HEK293 (cell line): Measurements from ENCODE around the gene STK40.
A peak's percentile ranks its signal among the peaks of the same experiment; 100 is the strongest.

Experiments
- CTCF ChIA-PET: fragments of 350-600 bp; formaldehyde crosslinking; extraction: SDS; loops from one replicate; lab custom pipeline; 2021; ENCODE audit warnings: antibody characterized with exemption; lab: Yijun Ruan, JAX
- POLR2A ChIA-PET: fragments of 300-600 bp; formaldehyde crosslinking; extraction: SDS; loops from one replicate; lab custom pipeline; 2020; ENCODE audit warnings: antibody characterized with exemption, inconsistent platforms; lab: Yijun Ruan, JAX
- H3K27ac ChIP-seq: fragments of 200-500 bp; sonication (Bioruptor generic); 2 replicates; pipeline ENCODE4 v1.5.1; 2014; ENCODE audit warnings: low read depth, low read length, control low read depth, inconsistent platforms; ENCODE audit errors: extremely low read depth
- H3K36me3 ChIP-seq, 2 experiments: fragments of 200-500 bp in 1 of 2; sonication (Bioruptor generic) in 1 of 2; 1 replicate in 1 of 2; 2 replicates in 1 of 2; pipeline ENCODE4 v1.5.1; 2014 to 2017; ENCODE audit warnings: inconsistent platforms in 2 of 2, low read length in 2 of 2; ENCODE audit not compliant: control insufficient read depth in 2 of 2, insufficient read depth in 1 of 2
- H3K4me1 ChIP-seq: fragments of 200-500 bp; sonication (Bioruptor generic); 2 replicates; pipeline ENCODE4 v1.5.1; 2014; ENCODE audit warnings: mild to moderate bottlenecking, low read length, inconsistent platforms; ENCODE audit not compliant: control insufficient read depth, insufficient read depth
- H3K4me3 ChIP-seq: 2 replicates; pipeline ENCODE4 v1.5.1; 2011; ENCODE audit warnings: low read depth, mild to moderate bottlenecking, control low read depth, low read length, moderate library complexity
- H3K9me3 ChIP-seq: fragments of 200-500 bp; sonication (Bioruptor generic); 2 replicates; pipeline ENCODE4 v1.5.1; 2014; ENCODE audit warnings: low read depth, low read length, inconsistent platforms; ENCODE audit not compliant: control insufficient read depth, insufficient read depth
- HOXD13 ChIP-seq: sonication (generic); formaldehyde crosslinking; IDR thresholded peaks from 2 replicates; pipeline ENCODE4 v1.8.0; 2022; ENCODE audit warnings: missing genetic modification reagents, borderline replicate concordance
- KLF8 ChIP-seq: fragments of 450-650 bp; formaldehyde crosslinking; IDR thresholded peaks from 2 replicates; pipeline ENCODE4 v1.5.1; 2016; ENCODE audit warnings: missing biosample characterization, missing genetic modification characterization
- MEIS1 ChIP-seq: sonication (generic); formaldehyde crosslinking; IDR thresholded peaks from 2 replicates; pipeline ENCODE4 v1.8.1; 2022; ENCODE audit warnings: missing genetic modification reagents, mild to moderate bottlenecking, borderline replicate concordance
- PATZ1 ChIP-seq: fragments of 450-650 bp; formaldehyde crosslinking; IDR thresholded peaks from 2 replicates; pipeline ENCODE4 v1.5.1; 2016; ENCODE audit warnings: missing biosample characterization, missing genetic modification characterization
- PBX3 ChIP-seq: sonication (generic); formaldehyde crosslinking; IDR thresholded peaks from 2 replicates; pipeline ENCODE4 v1.8.1; 2022; ENCODE audit warnings: mild to moderate bottlenecking, moderate library complexity, missing genetic modification reagents
- PRDM6 ChIP-seq: fragments of 450-650 bp; formaldehyde crosslinking; IDR thresholded peaks from 2 replicates; pipeline ENCODE4 v1.5.1; 2017; ENCODE audit warnings: missing biosample characterization, missing genetic modification characterization
- REPIN1 ChIP-seq: fragments of 450-650 bp; formaldehyde crosslinking; IDR thresholded peaks from 2 replicates; pipeline ENCODE4 v1.5.1; 2017; ENCODE audit warnings: missing biosample characterization, missing genetic modification characterization, low read depth
- SP7 ChIP-seq: fragments of 450-650 bp; formaldehyde crosslinking; IDR thresholded peaks from 2 replicates; pipeline ENCODE4 v1.5.1; 2016; ENCODE audit warnings: missing biosample characterization, missing genetic modification characterization
- ZEB2 ChIP-seq: fragments of 450-650 bp; formaldehyde crosslinking; IDR thresholded peaks from 2 replicates; pipeline ENCODE4 v1.5.1; 2016; ENCODE audit warnings: missing biosample characterization, missing genetic modification characterization
- ZFP69B ChIP-seq: fragments of 450-650 bp; formaldehyde crosslinking; IDR thresholded peaks from 2 replicates; pipeline ENCODE4 v1.5.1; 2016; ENCODE audit warnings: missing biosample characterization, missing genetic modification characterization
- ZNF121 ChIP-seq: fragments of 450-650 bp; formaldehyde crosslinking; IDR thresholded peaks from 2 replicates; pipeline ENCODE4 v1.5.1; 2016; ENCODE audit warnings: missing biosample characterization, missing genetic modification characterization
- ZNF184 ChIP-seq: fragments of 450-650 bp; IDR thresholded peaks from 2 replicates; pipeline ENCODE4 v1.5.1; 2018; ENCODE audit warnings: missing biosample characterization, mild to moderate bottlenecking, missing genetic modification characterization
- ZNF214 ChIP-seq: fragments of 450-650 bp; formaldehyde crosslinking; IDR thresholded peaks from 2 replicates; pipeline ENCODE4 v1.5.1; 2017; ENCODE audit warnings: missing biosample characterization, mild to moderate bottlenecking, missing genetic modification characterization, borderline replicate concordance
- ZNF248 ChIP-seq: fragments of 450-650 bp; formaldehyde crosslinking; IDR thresholded peaks from 2 replicates; pipeline ENCODE4 v1.5.1; 2017; ENCODE audit warnings: missing biosample characterization, missing genetic modification characterization
- ZNF398 ChIP-seq: fragments of 450-650 bp; formaldehyde crosslinking; IDR thresholded peaks from 2 replicates; pipeline ENCODE4 v1.5.1; 2017; ENCODE audit warnings: missing biosample characterization, missing genetic modification characterization
- ZNF549 ChIP-seq: fragments of 450-650 bp; IDR thresholded peaks from 2 replicates; pipeline ENCODE4 v1.5.1; 2018; ENCODE audit warnings: missing biosample characterization, missing genetic modification characterization, mild to moderate bottlenecking, inconsistent platforms, moderate library complexity
- ZNF555 ChIP-seq: fragments of 450-650 bp; formaldehyde crosslinking; conservative IDR thresholded peaks from 2 replicates; pipeline ENCODE4 v1.5.1; 2017; ENCODE audit warnings: missing biosample characterization, mild to moderate bottlenecking, missing genetic modification characterization, inconsistent platforms
- ZNF596 ChIP-seq: fragments of 450-650 bp; IDR thresholded peaks from 2 replicates; pipeline ENCODE4 v1.5.0; 2018; ENCODE audit warnings: missing biosample characterization, mild to moderate bottlenecking, missing genetic modification characterization, moderate library complexity
- ZNF600 ChIP-seq: fragments of 450-650 bp; formaldehyde crosslinking; IDR thresholded peaks from 2 replicates; pipeline ENCODE4 v1.5.1; 2016; ENCODE audit warnings: missing biosample characterization, missing genetic modification characterization
- ZNF629 ChIP-seq: fragments of 450-650 bp; formaldehyde crosslinking; IDR thresholded peaks from 2 replicates; pipeline ENCODE4 v1.5.1; 2017; ENCODE audit warnings: missing biosample characterization, missing genetic modification characterization
- ZNF677 ChIP-seq: fragments of 450-650 bp; IDR thresholded peaks from 2 replicates; pipeline ENCODE4 v1.5.0; 2018; ENCODE audit warnings: missing biosample characterization, mild to moderate bottlenecking, missing genetic modification characterization, moderate library complexity
- ZNF843 ChIP-seq: fragments of 450-650 bp; formaldehyde crosslinking; IDR thresholded peaks from 2 replicates; pipeline ENCODE4 v1.5.1; 2016; ENCODE audit warnings: missing biosample characterization, missing genetic modification characterization
- ZSCAN5A ChIP-seq: fragments of 450-650 bp; formaldehyde crosslinking; IDR thresholded peaks from 2 replicates; pipeline ENCODE4 v1.5.1; 2016; ENCODE audit warnings: missing biosample characterization, missing genetic modification characterization
- ZXDB ChIP-seq: fragments of 450-650 bp; formaldehyde crosslinking; IDR thresholded peaks from 2 replicates; pipeline ENCODE4 v1.5.1; 2016; ENCODE audit warnings: missing biosample characterization, missing genetic modification characterization

STK40 gene

GRCh38 chr1:36398370-36398977 lies 12.8 kb upstream of the STK40 start:
- Histone ChIP-seq H3K27ac (no peak overlapping the region), H3K4me3 (no peak overlapping the region)
- CTCF ChIA-PET = interaction anchor here (0.7 to 1.8 kb wide), 4 partner anchors 21 to 1401 kb away, joined by 3 to 7 read pairs (median 5); no protein-coding TSS in a partner anchor
- no peak for TF ChIP-seq ZNF184 (tag by site-specific recombination)
- peak; percentile 65; the same call in 1 of the 2 replicates for TF ChIP-seq ZNF121
- TF ChIP-seq, all 188 proteins: peak for 1
- Histone ChIP-seq H3K9me3 (no peaks in the 10 kb centered on the region), H3K36me3 (peaks cover 0 to 9% of the 10 kb centered on the region in 2 experiments; a peak in 1 of 3 replicates), H3K4me1 (no peaks in the 10 kb centered on the region)
- POLR2A ChIA-PET = interaction anchor here (1.3 to 7.2 kb wide), 3 partner anchors 9 to 13 kb away, joined by 8 to 103 read pairs (median 9); partner anchors contain the start of gene STK40

GRCh38 chr1:36397378-36398230 lies 11.9 kb upstream of the STK40 start, which contains the start of gene LSM10:
LSM10 (minus strand) TSS chr1:36397908; CDS start chr1:36394129, 3,779 bp downstream.
- POLR2A ChIA-PET = interaction anchor here (0.6 to 7.2 kb wide), 10 partner anchors 9 to 248 kb away, joined by 3 to 103 read pairs (median 6); partner anchors contain the start of genes OSCP1, STK40 and TRAPPC3
- Histone ChIP-seq H3K4me1 (no peaks in the 10 kb centered on the region), H3K36me3 (peaks cover under 1 to 18% of the 10 kb centered on the region in 2 experiments; a peak in 2 of 3 replicates), H3K27ac (peak within 1 kb of the TSS; percentile 51; the same call in 1 of the 2 replicates), H3K4me3 (peak within 1 kb of the TSS; percentile 58), H3K9me3 (no peaks in the 10 kb centered on the region)
- CTCF ChIA-PET = interaction anchor here (0.6 to 1.2 kb wide), 8 partner anchors 9 to 244 kb away, joined by 3 to 7 read pairs (median 4); no protein-coding TSS in a partner anchor
- peak; percentile 70 for TF ChIP-seq SP7 (tag by site-specific recombination)
- no peak for TF ChIP-seq PRDM6 (tag by site-specific recombination)
- TF ChIP-seq PATZ1 (tag by site-specific recombination) = peak; percentile 30; the same call in 1 of the 2 replicates
- TF ChIP-seq ZSCAN5A (tag by site-specific recombination) = no peak
- no peak for TF ChIP-seq HOXD13 (CRISPR knock-in tag)
- no peak for TF ChIP-seq ZNF596
- no peak for TF ChIP-seq ZNF214 (tag by site-specific recombination)
- TF ChIP-seq ZNF677 (tag by site-specific recombination) = no peak
- TF ChIP-seq KLF8 (tag by site-specific recombination) = peak; percentile 16; the same call in 1 of the 2 replicates
- TF ChIP-seq ZNF549 (tag by site-specific recombination) = no peak
- TF ChIP-seq ZEB2 (tag by site-specific recombination) = peak; percentile 88
- peak; percentile 95 for TF ChIP-seq ZNF600
- peak; percentile 95 for TF ChIP-seq ZNF629 (tag by site-specific recombination)
- no peak for TF ChIP-seq ZNF398 (tag by site-specific recombination)
- TF ChIP-seq MEIS1 (CRISPR knock-in tag) = no peak
- TF ChIP-seq PBX3 (CRISPR knock-in tag) = no peak; the same call in 1 of the 2 replicates
- TF ChIP-seq ZXDB (tag by site-specific recombination) = peak; percentile 83; the same call in 1 of the 2 replicates
- no peak for TF ChIP-seq ZNF248 (tag by site-specific recombination)
- 0 out of 2 replicates have a peak, but pooled peaks have one; percentile 19 for TF ChIP-seq REPIN1 (tag by site-specific recombination)
- no peak; the same call in none of the 2 replicates for TF ChIP-seq ZNF843
- peak; percentile 40; the same call in 1 of the 2 replicates for TF ChIP-seq ZFP69B
- TF ChIP-seq ZNF555 (tag by site-specific recombination) = no peak
